SK-N-SH treated with all-trans-retinoic acid at 6 μM for 48 hours (cell line): ENCODE results near the gene YIPF2.
A peak's percentile ranks its signal among the peaks of the same experiment; 100 is the strongest.

Source experiments
- ATAC-seq: fragments of 200-7000 bp; cut with Tn5 transposase; 3 replicates; pipeline ENCODE4 v1.9.1; 2020; ENCODE audit warnings: mild to moderate bottlenecking, moderate library complexity
- ARNTL ChIP-seq: fragments of 450-650 bp; formaldehyde crosslinking; IDR thresholded peaks from 2 replicates; pipeline ENCODE4 v1.5.0; 2020; ENCODE audit warnings: low read depth, mild to moderate bottlenecking, moderate library complexity, borderline replicate concordance
- BACH2 ChIP-seq: fragments of 250-450 bp; sonication (Bioruptor Pico); IDR thresholded peaks from 2 replicates; pipeline ENCODE4 v1.9.0; 2021; ENCODE audit warnings: mild to moderate bottlenecking, borderline replicate concordance
- ESRRG ChIP-seq: fragments of 250-450 bp; sonication (Bioruptor Pico); IDR thresholded peaks from 2 replicates; pipeline ENCODE4 v1.6.1; 2021; ENCODE audit warnings: mild to moderate bottlenecking
- GLIS3 ChIP-seq: fragments of 250-450 bp; sonication (Bioruptor Pico); IDR thresholded peaks from 2 replicates; pipeline ENCODE4 v1.5.0; 2020; ENCODE audit warnings: mild to moderate bottlenecking, moderate library complexity
- ISL1 ChIP-seq: fragments of 250-450 bp; sonication (Bioruptor Pico); IDR thresholded peaks from 2 replicates; pipeline ENCODE4 v2.1.2; 2022; ENCODE audit warnings: mild to moderate bottlenecking, moderate library complexity
- PPARA ChIP-seq: fragments of 250-450 bp; sonication (Bioruptor Pico); IDR thresholded peaks from 2 replicates; pipeline ENCODE4 v1.5.0; 2020; ENCODE audit warnings: mild to moderate bottlenecking, borderline replicate concordance
- RARB ChIP-seq: fragments of 250-450 bp; sonication (Bioruptor Pico); IDR thresholded peaks from 2 replicates; pipeline ENCODE4 v1.8.0; 2021; ENCODE audit warnings: mild to moderate bottlenecking, moderate library complexity
- SNAI2 ChIP-seq: fragments of 250-450 bp; sonication (Bioruptor Pico); IDR thresholded peaks from 2 replicates; pipeline ENCODE4 v1.5.0; 2020; ENCODE audit warnings: mild to moderate bottlenecking, moderate library complexity
- TCF4 ChIP-seq: fragments of 250-450 bp; sonication (Bioruptor Pico); IDR thresholded peaks from 2 replicates; pipeline ENCODE4 v1.8.0; 2021; ENCODE audit warnings: mild to moderate bottlenecking, moderate library complexity, borderline replicate concordance
- TOX ChIP-seq: fragments of 250-450 bp; sonication (Bioruptor Pico); IDR thresholded peaks from 2 replicates; pipeline ENCODE4 v1.8.0; 2021; ENCODE audit warnings: mild to moderate bottlenecking, moderate library complexity, borderline replicate concordance
- ZC3H10 ChIP-seq: fragments of 250-450 bp; sonication (Bioruptor Pico); IDR thresholded peaks from 2 replicates; pipeline ENCODE4 v1.5.1; 2021; ENCODE audit warnings: mild to moderate bottlenecking, moderate library complexity
- ZFP3 ChIP-seq: fragments of 250-450 bp; sonication (Bioruptor Pico); IDR thresholded peaks from 2 replicates; pipeline ENCODE4 v1.5.0; 2020; ENCODE audit warnings: mild to moderate bottlenecking, moderate library complexity
- ZFP30 ChIP-seq: fragments of 450-650 bp; formaldehyde crosslinking; IDR thresholded peaks from 2 replicates; pipeline ENCODE4 v1.5.0; 2022; ENCODE audit warnings: mild to moderate bottlenecking, moderate library complexity
- ZNF565 ChIP-seq: fragments of 450-650 bp; formaldehyde crosslinking; conservative IDR thresholded peaks from 2 replicates; pipeline ENCODE4 v1.5.0; 2020; ENCODE audit warnings: low read depth, mild to moderate bottlenecking, moderate library complexity
- ZNF70 ChIP-seq: fragments of 450-650 bp; formaldehyde crosslinking; IDR thresholded peaks from 2 replicates; pipeline ENCODE4 v1.5.0; 2020; ENCODE audit warnings: mild to moderate bottlenecking, moderate library complexity
- ZNF8 ChIP-seq: fragments of 450-650 bp; formaldehyde crosslinking; IDR thresholded peaks from 2 replicates; pipeline ENCODE4 v1.5.0; 2020; ENCODE audit warnings: mild to moderate bottlenecking, moderate library complexity
- TF ChIP-seq, protein P1 (sequence below): fragments of 250-450 bp; sonication (Bioruptor Pico); IDR thresholded peaks from 2 replicates; pipeline ENCODE4 v1.8.0; 2021; ENCODE audit warnings: low read depth, mild to moderate bottlenecking, moderate library complexity, borderline replicate concordance
- TF ChIP-seq, protein P2 (sequence below): fragments of 250-450 bp; sonication (Bioruptor Pico); IDR thresholded peaks from 2 replicates; pipeline ENCODE4 v1.8.0; 2020; ENCODE audit warnings: mild to moderate bottlenecking, moderate library complexity, borderline replicate concordance
- TF ChIP-seq, protein P3 (sequence below): fragments of 250-450 bp; sonication (Bioruptor Pico); IDR thresholded peaks from 2 replicates; pipeline ENCODE4 v1.5.1; 2020; ENCODE audit warnings: low read depth, mild to moderate bottlenecking, moderate library complexity
- TF ChIP-seq, protein P4 (sequence below): fragments of 250-450 bp; sonication (Bioruptor Pico); IDR thresholded peaks from 2 replicates; pipeline ENCODE4 v1.5.1; 2021; ENCODE audit warnings: mild to moderate bottlenecking, moderate library complexity
- TF ChIP-seq, protein P5 (sequence below): fragments of 250-450 bp; sonication (Bioruptor Pico); IDR thresholded peaks from 2 replicates; pipeline ENCODE4 v1.5.0; 2020; ENCODE audit warnings: mild to moderate bottlenecking, moderate library complexity

YIPF2 gene

DNA sequence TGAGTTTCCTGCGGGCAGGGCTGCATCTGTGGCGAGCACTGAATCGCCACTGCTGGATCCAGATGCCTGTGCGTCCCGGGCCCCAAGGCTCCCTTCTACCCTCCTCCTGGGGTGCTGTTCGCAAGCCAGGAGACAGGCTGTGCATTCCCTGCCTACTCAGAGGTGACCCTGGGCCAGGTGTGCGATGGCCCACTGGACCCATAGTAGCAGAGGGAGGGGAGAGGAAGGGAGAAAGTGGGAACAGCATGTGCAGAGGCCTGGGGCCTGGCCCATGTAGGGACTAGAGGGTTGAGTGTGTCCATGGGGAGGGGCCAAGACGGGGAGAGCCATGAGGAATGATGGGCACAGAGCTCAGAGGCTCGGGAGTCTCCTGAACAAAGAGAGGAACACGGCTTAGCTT is 29.8 kb downstream of the YIPF2 start:
- TF ChIP-seq ZFP3 (CRISPR knock-in tag) (no peak), RARB (no peak), PPARA (no peak), ZFP30 (no peak), ZNF565 (CRISPR knock-in tag) (no peak)
- TF ChIP-seq, protein P1, sequence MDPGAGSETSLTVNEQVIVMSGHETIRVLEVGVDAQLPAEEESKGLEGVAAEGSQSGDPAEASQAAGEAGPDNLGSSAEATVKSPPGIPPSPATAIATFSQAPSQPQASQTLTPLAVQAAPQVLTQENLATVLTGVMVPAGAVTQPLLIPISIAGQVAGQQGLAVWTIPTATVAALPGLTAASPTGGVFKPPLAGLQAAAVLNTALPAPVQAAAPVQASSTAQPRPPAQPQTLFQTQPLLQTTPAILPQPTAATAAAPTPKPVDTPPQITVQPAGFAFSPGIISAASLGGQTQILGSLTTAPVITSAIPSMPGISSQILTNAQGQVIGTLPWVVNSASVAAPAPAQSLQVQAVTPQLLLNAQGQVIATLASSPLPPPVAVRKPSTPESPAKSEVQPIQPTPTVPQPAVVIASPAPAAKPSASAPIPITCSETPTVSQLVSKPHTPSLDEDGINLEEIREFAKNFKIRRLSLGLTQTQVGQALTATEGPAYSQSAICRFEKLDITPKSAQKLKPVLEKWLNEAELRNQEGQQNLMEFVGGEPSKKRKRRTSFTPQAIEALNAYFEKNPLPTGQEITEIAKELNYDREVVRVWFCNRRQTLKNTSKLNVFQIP (CRISPR knock-in tag) = no peak
- TF ChIP-seq, protein P2, sequence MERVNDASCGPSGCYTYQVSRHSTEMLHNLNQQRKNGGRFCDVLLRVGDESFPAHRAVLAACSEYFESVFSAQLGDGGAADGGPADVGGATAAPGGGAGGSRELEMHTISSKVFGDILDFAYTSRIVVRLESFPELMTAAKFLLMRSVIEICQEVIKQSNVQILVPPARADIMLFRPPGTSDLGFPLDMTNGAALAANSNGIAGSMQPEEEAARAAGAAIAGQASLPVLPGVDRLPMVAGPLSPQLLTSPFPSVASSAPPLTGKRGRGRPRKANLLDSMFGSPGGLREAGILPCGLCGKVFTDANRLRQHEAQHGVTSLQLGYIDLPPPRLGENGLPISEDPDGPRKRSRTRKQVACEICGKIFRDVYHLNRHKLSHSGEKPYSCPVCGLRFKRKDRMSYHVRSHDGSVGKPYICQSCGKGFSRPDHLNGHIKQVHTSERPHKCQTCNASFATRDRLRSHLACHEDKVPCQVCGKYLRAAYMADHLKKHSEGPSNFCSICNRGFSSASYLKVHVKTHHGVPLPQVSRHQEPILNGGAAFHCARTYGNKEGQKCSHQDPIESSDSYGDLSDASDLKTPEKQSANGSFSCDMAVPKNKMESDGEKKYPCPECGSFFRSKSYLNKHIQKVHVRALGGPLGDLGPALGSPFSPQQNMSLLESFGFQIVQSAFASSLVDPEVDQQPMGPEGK = no peak
- TF ChIP-seq, protein P3, sequence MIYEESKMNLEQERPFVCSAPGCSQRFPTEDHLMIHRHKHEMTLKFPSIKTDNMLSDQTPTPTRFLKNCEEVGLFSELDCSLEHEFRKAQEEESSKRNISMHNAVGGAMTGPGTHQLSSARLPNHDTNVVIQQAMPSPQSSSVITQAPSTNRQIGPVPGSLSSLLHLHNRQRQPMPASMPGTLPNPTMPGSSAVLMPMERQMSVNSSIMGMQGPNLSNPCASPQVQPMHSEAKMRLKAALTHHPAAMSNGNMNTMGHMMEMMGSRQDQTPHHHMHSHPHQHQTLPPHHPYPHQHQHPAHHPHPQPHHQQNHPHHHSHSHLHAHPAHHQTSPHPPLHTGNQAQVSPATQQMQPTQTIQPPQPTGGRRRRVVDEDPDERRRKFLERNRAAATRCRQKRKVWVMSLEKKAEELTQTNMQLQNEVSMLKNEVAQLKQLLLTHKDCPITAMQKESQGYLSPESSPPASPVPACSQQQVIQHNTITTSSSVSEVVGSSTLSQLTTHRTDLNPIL (CRISPR knock-in tag) = no peak
- peak; percentile 25; the same call in 1 of the 3 replicates for ATAC-seq

DNA sequence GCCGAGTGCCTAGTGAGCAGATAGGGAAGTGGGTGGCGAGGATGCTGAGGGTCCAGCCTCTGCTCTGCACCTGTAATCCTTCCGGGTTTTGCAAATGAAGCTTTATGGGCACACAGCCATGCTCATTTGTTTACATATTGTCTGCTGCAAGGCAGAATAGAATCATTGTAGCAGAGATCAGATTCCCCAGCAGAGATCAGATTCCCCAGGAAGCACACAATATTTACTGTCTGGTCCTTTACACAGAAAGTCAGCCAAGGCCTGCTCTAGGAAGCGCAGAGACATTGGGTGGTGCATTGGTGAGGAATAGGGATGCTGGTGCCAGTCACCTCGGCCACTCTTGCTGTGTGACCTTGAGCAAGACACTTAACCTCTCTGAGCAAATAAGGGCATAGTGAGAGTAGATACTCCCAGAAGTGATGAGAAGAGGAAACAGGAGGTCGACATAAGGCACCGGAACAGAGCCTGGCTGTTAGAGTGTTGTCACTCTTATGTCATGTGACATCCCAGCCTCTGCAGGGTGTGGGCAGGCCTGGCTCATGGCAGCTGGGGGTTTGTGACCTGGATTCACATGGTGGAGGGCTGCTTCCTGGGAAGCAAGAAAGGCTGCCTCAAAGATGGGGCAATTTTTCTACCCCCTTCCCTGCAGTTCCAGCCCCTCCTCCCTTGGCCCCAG is 31.4 kb downstream of the YIPF2 start:
- ATAC-seq = no peak; the same call in 2 of the 3 replicates
- TF ChIP-seq ZNF565 (CRISPR knock-in tag) (no peak), TOX (CRISPR knock-in tag) (no peak), ZFP30 (no peak), SNAI2 (no peak), ZNF70 (CRISPR knock-in tag) (no peak)

DNA sequence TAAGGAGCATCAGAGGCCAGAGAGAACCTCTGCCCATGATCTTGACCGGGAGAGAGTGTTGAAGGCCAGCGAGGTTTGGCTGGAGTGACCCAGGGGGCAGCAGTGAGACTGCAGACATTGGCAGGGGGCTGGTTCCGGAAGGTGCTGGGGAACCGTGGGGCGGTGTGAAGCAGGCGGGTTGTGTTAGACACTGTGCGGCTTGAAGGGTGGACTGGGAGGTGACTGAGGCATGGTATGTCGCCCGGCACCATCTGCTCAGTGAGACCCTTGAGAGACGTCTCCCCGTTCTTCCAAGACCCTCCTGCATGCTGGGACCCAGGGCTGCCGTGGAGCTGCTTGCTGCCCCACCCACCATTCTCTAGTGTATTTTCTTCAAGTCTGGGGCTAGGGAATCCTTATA is 32.5 kb downstream of the YIPF2 start:
- ATAC-seq = no peak; the same call in 2 of the 3 replicates
- TF ChIP-seq ESRRG (CRISPR knock-in tag) (no peak), TOX (CRISPR knock-in tag) (no peak), ARNTL (CRISPR knock-in tag) (no peak), GLIS3 (CRISPR knock-in tag) (no peak), TCF4 (CRISPR knock-in tag) (no peak), ZNF565 (CRISPR knock-in tag) (no peak), ZFP3 (CRISPR knock-in tag) (no peak), ZNF70 (CRISPR knock-in tag) (no peak), ZC3H10 (CRISPR knock-in tag) (no peak), ISL1 (CRISPR knock-in tag) (no peak), RARB (no peak), ZNF8 (CRISPR knock-in tag) (no peak), SNAI2 (no peak), BACH2 (no peak)
- TF ChIP-seq, protein P1 (CRISPR knock-in tag) = no peak
- TF ChIP-seq, protein P4, sequence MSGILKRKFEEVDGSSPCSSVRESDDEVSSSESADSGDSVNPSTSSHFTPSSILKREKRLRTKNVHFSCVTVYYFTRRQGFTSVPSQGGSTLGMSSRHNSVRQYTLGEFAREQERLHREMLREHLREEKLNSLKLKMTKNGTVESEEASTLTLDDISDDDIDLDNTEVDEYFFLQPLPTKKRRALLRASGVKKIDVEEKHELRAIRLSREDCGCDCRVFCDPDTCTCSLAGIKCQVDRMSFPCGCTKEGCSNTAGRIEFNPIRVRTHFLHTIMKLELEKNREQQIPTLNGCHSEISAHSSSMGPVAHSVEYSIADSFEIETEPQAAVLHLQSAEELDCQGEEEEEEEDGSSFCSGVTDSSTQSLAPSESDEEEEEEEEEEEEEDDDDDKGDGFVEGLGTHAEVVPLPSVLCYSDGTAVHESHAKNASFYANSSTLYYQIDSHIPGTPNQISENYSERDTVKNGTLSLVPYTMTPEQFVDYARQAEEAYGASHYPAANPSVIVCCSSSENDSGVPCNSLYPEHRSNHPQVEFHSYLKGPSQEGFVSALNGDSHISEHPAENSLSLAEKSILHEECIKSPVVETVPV (CRISPR knock-in tag) = no peak
- TF ChIP-seq, protein P5, sequence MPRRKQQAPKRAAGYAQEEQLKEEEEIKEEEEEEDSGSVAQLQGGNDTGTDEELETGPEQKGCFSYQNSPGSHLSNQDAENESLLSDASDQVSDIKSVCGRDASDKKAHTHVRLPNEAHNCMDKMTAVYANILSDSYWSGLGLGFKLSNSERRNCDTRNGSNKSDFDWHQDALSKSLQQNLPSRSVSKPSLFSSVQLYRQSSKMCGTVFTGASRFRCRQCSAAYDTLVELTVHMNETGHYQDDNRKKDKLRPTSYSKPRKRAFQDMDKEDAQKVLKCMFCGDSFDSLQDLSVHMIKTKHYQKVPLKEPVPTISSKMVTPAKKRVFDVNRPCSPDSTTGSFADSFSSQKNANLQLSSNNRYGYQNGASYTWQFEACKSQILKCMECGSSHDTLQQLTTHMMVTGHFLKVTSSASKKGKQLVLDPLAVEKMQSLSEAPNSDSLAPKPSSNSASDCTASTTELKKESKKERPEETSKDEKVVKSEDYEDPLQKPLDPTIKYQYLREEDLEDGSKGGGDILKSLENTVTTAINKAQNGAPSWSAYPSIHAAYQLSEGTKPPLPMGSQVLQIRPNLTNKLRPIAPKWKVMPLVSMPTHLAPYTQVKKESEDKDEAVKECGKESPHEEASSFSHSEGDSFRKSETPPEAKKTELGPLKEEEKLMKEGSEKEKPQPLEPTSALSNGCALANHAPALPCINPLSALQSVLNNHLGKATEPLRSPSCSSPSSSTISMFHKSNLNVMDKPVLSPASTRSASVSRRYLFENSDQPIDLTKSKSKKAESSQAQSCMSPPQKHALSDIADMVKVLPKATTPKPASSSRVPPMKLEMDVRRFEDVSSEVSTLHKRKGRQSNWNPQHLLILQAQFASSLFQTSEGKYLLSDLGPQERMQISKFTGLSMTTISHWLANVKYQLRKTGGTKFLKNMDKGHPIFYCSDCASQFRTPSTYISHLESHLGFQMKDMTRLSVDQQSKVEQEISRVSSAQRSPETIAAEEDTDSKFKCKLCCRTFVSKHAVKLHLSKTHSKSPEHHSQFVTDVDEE (CRISPR knock-in tag) = no peak
